NCI-H748 (cell line): Measurements from ENCODE around the gene CYREN.
A peak's percentile ranks its signal among the peaks of the same experiment; 100 is the strongest.
"Not testable (repeated sequence)": the region's sequence is repeated elsewhere in the genome, so short reads cannot be mapped to it uniquely, and the experiment has no call there.

ENCODE experiments used
- DNase-seq: peaks from one replicate; lab custom pipeline; 2025; ENCODE audit not compliant: unreplicated experiment; lab: John Stamatoyannopoulos, UW

The CYREN gene

GRCh38 chr7:135170274-135170997 lies at the start of gene CYREN:
Gene CYREN (minus strand): TSS chr7:135170707. CDS start chr7:135168922, 1,785 bp downstream.
- DNase-seq = peak; percentile 94

DNA sequence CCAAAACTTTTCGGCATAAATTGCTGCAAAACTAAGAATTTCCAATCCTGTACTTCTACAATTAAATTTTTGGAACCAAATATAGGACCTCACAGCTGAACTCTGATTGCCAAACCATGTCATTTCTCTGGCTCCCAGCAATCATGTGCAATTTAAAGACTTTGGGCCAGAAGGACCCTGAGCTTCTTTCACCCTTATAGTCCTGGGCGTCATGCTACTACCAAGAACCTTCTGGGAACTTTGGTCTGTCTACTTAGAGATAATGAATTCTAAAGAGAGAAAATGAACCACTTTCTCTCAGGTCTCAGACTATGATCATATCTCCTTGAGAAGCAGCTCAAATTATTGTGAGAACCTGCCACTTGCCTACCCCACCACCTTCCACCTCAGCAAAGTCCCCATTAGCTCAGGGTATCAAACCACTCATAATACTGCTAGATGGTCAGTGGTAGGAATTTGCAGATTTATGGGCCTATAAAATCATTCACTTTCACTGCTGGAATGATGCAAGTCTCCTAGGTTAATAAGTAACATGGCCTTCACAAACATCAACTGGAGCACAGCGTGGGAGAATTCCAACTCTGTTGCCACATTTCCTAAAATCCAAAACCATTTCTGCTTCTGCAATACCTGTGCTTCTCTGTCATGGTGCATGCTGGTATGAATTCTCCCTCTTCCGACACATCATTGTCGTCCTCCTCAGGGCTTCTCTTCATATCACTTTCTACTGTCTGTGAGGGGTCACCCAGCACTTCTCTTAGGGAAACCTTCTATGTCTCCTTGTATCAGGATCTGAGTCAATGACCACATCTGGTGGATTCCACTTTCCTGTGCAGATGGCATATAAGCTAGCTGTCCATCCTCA lies 47.4 kb upstream of the CYREN start:
- no peak for DNase-seq

GRCh38 chr7:135215698-135216097 lies 45.2 kb upstream of the CYREN start:
- no peak for DNase-seq

- no peak for DNase-seq
These were observed 44.7 kb upstream of the CYREN start for GRCh38 chr7:135215180-135215579.

GRCh38 chr7:135213831-135214230 lies 43.3 kb upstream of the CYREN start:
- no peak for DNase-seq

DNA sequence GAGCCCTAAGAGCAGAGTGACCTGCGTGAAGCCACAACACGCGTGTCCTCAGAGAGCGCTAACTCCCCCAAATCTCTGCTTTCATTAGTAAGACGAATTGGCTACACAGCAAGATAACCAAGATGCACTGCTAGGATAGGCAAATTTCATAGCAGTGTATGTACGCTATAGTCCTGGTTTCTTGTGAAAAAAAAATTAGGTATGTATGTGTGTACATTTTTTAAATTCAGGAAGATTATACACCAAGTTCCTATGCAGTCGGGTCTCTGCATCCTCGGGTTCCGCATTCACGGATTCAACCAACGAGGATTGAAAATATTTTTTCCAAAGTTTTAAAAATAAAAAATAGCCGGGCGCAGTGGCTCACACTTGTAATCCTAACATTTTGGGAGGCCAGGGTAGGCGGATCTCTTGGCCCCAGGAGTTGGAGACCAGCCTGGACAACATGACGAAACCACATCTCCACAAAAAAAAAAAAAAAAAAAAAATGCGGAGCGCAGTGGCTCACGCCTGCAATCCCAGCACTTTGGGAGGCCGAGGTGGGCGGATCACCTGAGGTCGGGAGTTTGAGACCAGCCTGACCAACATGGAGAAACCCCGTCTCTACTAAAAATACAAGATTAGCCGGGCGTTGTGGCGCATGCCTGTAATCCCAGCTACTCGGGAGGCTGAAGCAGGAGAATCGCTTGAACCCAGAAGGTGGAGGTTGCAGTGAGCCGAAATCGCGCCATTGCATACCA lies 41.6 kb upstream of the CYREN start:
- not testable (repeated sequence) for DNase-seq

GRCh38 chr7:135211179-135211945 lies 40.9 kb upstream of the CYREN start, which contains the start of gene WDR91:
Gene WDR91 (minus strand): TSS chr7:135211526. CDS start chr7:135211502, 24 bp downstream.
- peak; percentile 89 for DNase-seq

DNA sequence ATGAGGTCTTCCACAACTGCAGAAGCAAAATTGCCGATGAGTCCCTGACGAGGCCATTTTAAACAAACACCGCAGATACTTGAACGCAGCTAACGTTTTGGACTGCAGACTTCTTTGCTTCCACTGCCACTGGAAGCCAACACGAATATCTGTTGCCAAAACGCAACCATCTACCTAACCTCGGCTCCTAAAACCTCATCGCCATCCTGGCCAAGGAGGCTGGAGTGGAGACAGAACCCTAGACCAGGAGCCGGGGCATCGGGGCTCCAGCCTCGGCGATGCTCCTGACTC lies 40.3 kb upstream of the CYREN start:
- peak; percentile 65 for DNase-seq

- DNase-seq = no peak
These were observed 38.8 kb upstream of the CYREN start for GRCh38 chr7:135209225-135209834.

DNA sequence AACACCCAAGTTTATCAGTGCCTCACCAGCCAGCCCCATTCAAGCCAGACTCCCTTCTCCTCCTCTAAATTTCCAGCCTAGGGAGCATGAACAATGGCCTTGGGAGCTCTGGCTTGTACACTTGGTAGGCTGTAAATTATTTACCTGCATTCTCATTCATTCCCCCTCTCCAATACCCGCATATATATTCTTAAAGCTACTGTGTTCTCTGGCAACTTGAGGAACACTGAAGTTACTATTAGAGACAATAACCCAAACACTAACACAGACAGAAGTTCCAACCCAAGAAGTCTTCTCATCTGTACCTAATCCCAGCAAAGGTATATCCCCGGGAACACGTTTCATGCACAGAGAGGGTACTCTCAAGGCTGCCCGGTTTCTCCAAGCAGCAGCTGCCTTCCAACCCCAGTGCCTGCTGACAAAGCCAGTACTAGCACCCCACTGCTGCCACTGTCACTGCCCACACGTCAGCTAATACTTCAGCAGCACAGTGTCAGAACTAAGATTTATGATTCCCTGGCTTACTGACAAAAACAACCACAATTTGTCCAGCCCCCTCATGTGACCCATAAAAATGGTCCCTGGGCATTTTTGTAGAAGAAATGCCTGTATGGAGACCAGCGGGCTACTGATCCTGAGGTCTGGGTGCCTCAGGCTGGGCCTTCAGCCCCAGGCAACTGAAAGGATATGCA lies 37.7 kb upstream of the CYREN start:
- no peak for DNase-seq

DNA sequence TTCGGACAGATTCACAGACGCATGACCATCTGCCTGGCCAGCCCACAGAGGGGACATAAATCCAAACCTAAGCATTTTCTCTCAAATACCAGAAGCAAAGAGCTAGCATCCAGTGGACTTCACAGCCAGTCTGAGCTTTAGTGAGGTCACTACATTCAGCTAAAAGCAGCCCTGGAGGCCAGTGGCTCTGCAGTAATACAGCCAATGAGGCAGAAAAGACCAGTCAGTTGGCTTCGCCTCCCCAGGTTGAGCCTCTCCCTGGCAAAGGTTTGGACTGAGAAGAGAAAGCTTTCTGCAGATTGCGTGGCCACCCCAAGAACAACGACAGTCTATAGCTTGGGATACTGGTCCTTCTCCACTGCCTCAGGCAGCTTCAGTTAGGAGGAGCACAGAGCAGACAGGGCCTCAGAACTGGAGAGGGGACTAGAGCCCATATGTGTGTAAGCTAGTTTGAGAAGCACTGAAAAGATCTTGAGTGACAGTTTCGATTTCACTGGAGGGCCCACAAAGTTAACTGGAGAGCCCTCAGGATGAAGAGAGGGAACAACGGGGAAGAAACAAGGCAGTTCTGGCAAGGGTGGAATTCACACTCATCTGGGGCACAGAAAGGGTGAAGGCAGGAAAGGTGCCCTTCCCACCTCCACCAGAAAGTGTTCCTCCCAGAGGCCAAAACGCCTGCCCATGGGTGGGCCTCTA lies 37.0 kb upstream of the CYREN start:
- DNase-seq = no peak

GRCh38 chr7:135206941-135207391 lies 36.5 kb upstream of the CYREN start:
- DNase-seq = no peak

GRCh38 chr7:135205850-135206249 lies 35.3 kb upstream of the CYREN start:
- DNase-seq = no peak

GRCh38 chr7:135204876-135205275 lies 34.4 kb upstream of the CYREN start:
- DNase-seq = no peak

GRCh38 chr7:135204341-135204749 lies 33.8 kb upstream of the CYREN start:
- DNase-seq = no peak

- DNase-seq = no peak
These were observed 30.8 kb upstream of the CYREN start for GRCh38 chr7:135201350-135201749.

GRCh38 chr7:135200821-135201331 lies 30.4 kb upstream of the CYREN start:
- no peak for DNase-seq

DNA sequence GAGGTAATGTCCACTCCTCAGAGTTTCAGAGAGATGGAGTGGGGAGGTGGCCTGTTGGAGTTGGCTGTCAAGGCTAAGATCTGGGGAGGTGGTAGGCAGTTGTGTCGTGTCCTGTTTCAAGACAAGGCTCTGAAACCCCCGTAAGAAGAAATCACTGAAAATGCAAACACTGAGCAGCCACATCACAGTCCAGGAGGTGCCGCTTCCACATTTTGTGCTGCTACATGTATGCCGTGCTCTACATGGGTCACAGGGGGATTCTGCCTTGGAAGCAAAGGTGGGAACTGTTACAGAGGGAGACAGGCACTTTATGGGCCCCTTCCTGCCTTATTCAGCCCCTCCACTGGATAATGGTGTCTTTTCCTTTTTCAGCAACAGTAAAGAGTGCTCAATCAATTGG lies 28.9 kb upstream of the CYREN start:
- DNase-seq = no peak
